Smooth muscle cell (in vitro differentiated cells): ENCODE measurements around the gene MYLK. TPM values are rescaled to one million over a fixed set of nuclear protein-coding genes. Genes with fewer than 3 reads are reported as not detected.

Experiments used
- DNase-seq: peaks from one replicate; lab custom pipeline; 2025; ENCODE audit not compliant: unreplicated experiment; lab: John Stamatoyannopoulos, UW
- H2AFZ ChIP-seq: fragments of 200-600 bp; sonication (generic); 2 replicates; pipeline ENCODE4 v1.6.0; 2016; ENCODE audit warnings: antibody characterized with exemption, low read depth, mild to moderate bottlenecking
- H3F3A ChIP-seq: fragments of 200-600 bp; sonication (generic); 2 replicates; pipeline ENCODE4 v1.6.0; 2017; ENCODE audit warnings: antibody characterized with exemption, low read depth
- H3K27ac ChIP-seq: fragments of 200-600 bp; sonication (generic); 2 replicates; pipeline ENCODE4 v1.5.1; 2016; ENCODE audit warnings: low read depth, mild to moderate bottlenecking
- H3K27me3 ChIP-seq: fragments of 200-600 bp; sonication (generic); 2 replicates; pipeline ENCODE4 v1.6.1; 2016; ENCODE audit warnings: low read depth, mild to moderate bottlenecking
- H3K36me3 ChIP-seq: fragments of 200-600 bp; sonication (generic); 2 replicates; pipeline ENCODE4 v1.5.1; 2016; ENCODE audit warnings: low read depth
- H3K4me1 ChIP-seq: fragments of 200-600 bp; sonication (generic); 2 replicates; pipeline ENCODE4 v1.5.1; 2016; ENCODE audit warnings: low read depth
- H3K4me2 ChIP-seq: fragments of 200-600 bp; sonication (generic); 2 replicates; pipeline ENCODE4 v1.6.0; 2016; ENCODE audit warnings: mild to moderate bottlenecking
- H3K4me3 ChIP-seq: fragments of 200-600 bp; sonication (generic); 2 replicates; pipeline ENCODE4 v1.5.1; 2016; ENCODE audit warnings: mild to moderate bottlenecking
- H3K79me2 ChIP-seq: fragments of 200-600 bp; sonication (generic); 2 replicates; pipeline ENCODE4 v1.6.0; 2016; ENCODE audit warnings: low read depth, mild to moderate bottlenecking
- H3K9ac ChIP-seq: fragments of 200-600 bp; sonication (generic); 2 replicates; pipeline ENCODE4 v1.6.0; 2016; ENCODE audit warnings: low read depth
- H3K9me3 ChIP-seq: fragments of 200-600 bp; sonication (generic); replicated peaks from 2 replicates; pipeline ENCODE4 v1.5.1; 2016; ENCODE audit warnings: low read depth
- H4K20me1 ChIP-seq: fragments of 200-600 bp; sonication (generic); 2 replicates; pipeline ENCODE4 v1.6.0; 2016; ENCODE audit warnings: low read depth
- WGBS: methylation state at CpG from one replicate; pipeline ENCODE4 v1.1.7; 2016; ENCODE audit warnings: low lambda C conversion rate; 5-methylcytosine and 5-hydroxymethylcytosine counted together
- polyA plus RNA-seq: library from polyadenylated mRNA; unstranded; fragments of >200 nt; fragmentation: Nextera tagmentation; extraction: Ambion mirVana; gene quantifications from 2 replicates; pipeline ENCODE4 v1.2.1, GENCODE V29; 2016
- total RNA-seq: library from RNA; depleted of rRNA; stranded (reverse); fragments of >200 nt; gene quantifications from 2 replicates; pipeline ENCODE4 v1.2.3, GENCODE V29; 2014
- TF ChIP-seq, protein P1 (sequence below): fragments of 200-600 bp; sonication (generic); IDR thresholded peaks from 2 replicates; pipeline ENCODE4 v1.5.1; 2017; ENCODE audit warnings: borderline replicate concordance, mild to moderate bottlenecking, antibody characterized with exemption; ENCODE audit not compliant: insufficient read depth, poor library complexity, severe bottlenecking

The MYLK gene
- total and polyA plus RNA-seq, 2 experiments from 2014 or later = 13.6 to 25.5 TPM

GRCh38 chr3:123627673-123628670 lies 256.2 kb downstream of the MYLK start:
- Histone ChIP-seq H4K20me1 (no peaks in the 10 kb centered on the region), H3K9ac (no peak overlapping the region), H3K27ac (no peak overlapping the region), H3K27me3 (no peaks in the 10 kb centered on the region), H3K4me2 (no peak overlapping the region), H2AFZ (no peak overlapping the region), H3K9me3 (no peaks in the 10 kb centered on the region), H3K4me3 (no peak overlapping the region), H3K4me1 (peaks cover 7% of the 10 kb centered on the region), H3K36me3 (no peaks in the 10 kb centered on the region), H3F3A (no peaks in the 10 kb centered on the region), H3K79me2 (no peaks in the 10 kb centered on the region)
- TF ChIP-seq, protein P1, sequence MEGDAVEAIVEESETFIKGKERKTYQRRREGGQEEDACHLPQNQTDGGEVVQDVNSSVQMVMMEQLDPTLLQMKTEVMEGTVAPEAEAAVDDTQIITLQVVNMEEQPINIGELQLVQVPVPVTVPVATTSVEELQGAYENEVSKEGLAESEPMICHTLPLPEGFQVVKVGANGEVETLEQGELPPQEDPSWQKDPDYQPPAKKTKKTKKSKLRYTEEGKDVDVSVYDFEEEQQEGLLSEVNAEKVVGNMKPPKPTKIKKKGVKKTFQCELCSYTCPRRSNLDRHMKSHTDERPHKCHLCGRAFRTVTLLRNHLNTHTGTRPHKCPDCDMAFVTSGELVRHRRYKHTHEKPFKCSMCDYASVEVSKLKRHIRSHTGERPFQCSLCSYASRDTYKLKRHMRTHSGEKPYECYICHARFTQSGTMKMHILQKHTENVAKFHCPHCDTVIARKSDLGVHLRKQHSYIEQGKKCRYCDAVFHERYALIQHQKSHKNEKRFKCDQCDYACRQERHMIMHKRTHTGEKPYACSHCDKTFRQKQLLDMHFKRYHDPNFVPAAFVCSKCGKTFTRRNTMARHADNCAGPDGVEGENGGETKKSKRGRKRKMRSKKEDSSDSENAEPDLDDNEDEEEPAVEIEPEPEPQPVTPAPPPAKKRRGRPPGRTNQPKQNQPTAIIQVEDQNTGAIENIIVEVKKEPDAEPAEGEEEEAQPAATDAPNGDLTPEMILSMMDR = no peak
- DNase-seq = no peak
- WGBS = 100% methylated on average over 5 of the region's 6 CpGs

DNA sequence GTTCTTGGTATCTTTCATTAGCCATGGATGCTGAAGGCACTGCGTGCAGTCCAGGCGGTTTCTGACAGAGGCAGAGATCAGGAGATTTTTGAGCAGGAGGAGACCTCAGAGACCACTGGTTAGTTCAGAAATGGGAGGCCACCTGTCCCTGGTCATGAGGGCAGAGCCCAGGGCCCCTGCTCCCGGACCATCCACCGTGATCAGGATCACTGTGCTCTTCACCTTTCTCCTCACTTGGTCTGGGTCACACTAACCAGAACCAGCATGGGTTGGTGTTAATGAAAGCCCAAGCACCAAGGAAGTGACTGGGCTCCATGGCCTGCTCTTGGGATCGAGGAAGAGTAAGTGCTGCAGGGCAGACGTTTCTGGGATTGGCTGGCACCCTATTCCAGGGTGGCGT lies 257.3 kb downstream of the MYLK start:
- Histone ChIP-seq H3K9me3 (no peaks in the 10 kb centered on the region), H3K27me3 (no peaks in the 10 kb centered on the region), H3K9ac (no peak overlapping the region), H3K36me3 (no peaks in the 10 kb centered on the region), H3K4me1 (no peaks in the 10 kb centered on the region), H2AFZ (no peak overlapping the region), H3K4me2 (no peak overlapping the region), H3K4me3 (no peak overlapping the region), H3K79me2 (no peaks in the 10 kb centered on the region), H3F3A (no peaks in the 10 kb centered on the region), H4K20me1 (no peaks in the 10 kb centered on the region), H3K27ac (no peak overlapping the region)
- DNase-seq = no peak
- 96% methylated on average over 7 of the region's 7 CpGs for WGBS
- TF ChIP-seq, protein P1 = no peak

DNA sequence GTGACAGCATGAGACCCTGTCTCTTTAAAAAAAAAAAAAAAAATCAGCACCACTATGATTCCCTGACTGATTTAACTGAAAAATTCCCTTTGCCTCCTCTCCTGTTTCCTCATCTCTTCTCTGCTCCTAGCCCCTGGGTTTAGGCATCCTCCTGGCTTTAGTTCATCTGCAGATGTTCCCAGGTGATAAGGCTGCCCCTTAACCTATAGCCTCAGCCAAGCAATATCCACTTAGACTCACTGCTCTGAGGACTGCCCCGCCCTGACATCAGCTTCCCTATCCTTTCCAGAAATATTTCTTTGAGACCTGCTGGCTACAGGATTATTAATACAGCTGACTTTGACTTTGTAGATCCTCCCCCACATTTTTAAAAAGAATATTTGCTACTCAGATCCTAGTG lies 259.8 kb downstream of the MYLK start:
- DNase-seq = no peak
- H3K27ac ChIP-seq = no peak overlapping the region
- H3F3A ChIP-seq = no peaks in the 10 kb centered on the region
- no peaks in the 10 kb centered on the region for H3K36me3 ChIP-seq
- peaks cover 3% of the 10 kb centered on the region for H3K4me1 ChIP-seq
- no peak overlapping the region for H3K4me3 ChIP-seq
- H3K9me3 ChIP-seq = no peaks in the 10 kb centered on the region
- H3K79me2 ChIP-seq = no peaks in the 10 kb centered on the region
- WGBS = 97% methylated on average over 1 of the region's 1 CpG
- H4K20me1 ChIP-seq = no peaks in the 10 kb centered on the region
- H3K27me3 ChIP-seq = no peaks in the 10 kb centered on the region
- no peak overlapping the region for H2AFZ ChIP-seq
- no peak overlapping the region for H3K9ac ChIP-seq
- TF ChIP-seq, protein P1 = no peak
- no peak overlapping the region for H3K4me2 ChIP-seq
